ENCODE data around the gene DDX3X.
"Not testable (repeated sequence)": the region's sequence is repeated elsewhere in the genome, so short reads cannot be mapped to it uniquely, and the experiment has no call there.

DDX3X gene

GRCh38 chrX:41409006-41409405 is 75.0 kb downstream of the DDX3X start:
- no peaks in the 10 kb centered on the region for H3K36me3 ChIP-seq (ENCODE audit: insufficient read depth)
- no peak overlapping the region for H3K9ac ChIP-seq
- no peaks in the 10 kb centered on the region for H3K4me1 ChIP-seq (ENCODE audit: low read depth, poor library complexity, severe bottlenecking)
- H3K27me3 ChIP-seq (ENCODE audit: insufficient read depth, low read depth): no peaks in the 10 kb centered on the region
- H3K27ac ChIP-seq: no peak overlapping the region
- no peak overlapping the region for H3K4me3 ChIP-seq (IDR thresholded peaks at IDR 0.05; ENCODE audit: insufficient read depth, low read depth, low read length)
- no peak overlapping the region for H2AFZ ChIP-seq (ENCODE audit: low read depth)
- H3K4me2 ChIP-seq: no peak overlapping the region
- H4K20me1 ChIP-seq (ENCODE audit: insufficient read depth): no peaks in the 10 kb centered on the region
- H3K79me2 ChIP-seq (ENCODE audit: insufficient read depth, low read depth): no peaks in the 10 kb centered on the region
- no peak for TF ChIP-seq CTCF (conservative IDR thresholded peaks at IDR 0.05; ENCODE audit: low read depth, low read length)

GRCh38 chrX:41411222-41411621 is 77.3 kb downstream of the DDX3X start:
- H3K36me3 ChIP-seq (ENCODE audit: insufficient read depth); H4K20me1 ChIP-seq (ENCODE audit: insufficient read depth); H3K27ac ChIP-seq; H3K27me3 ChIP-seq (ENCODE audit: insufficient read depth, low read depth); H3K79me2 ChIP-seq (ENCODE audit: insufficient read depth, low read depth); H3K4me1 ChIP-seq (ENCODE audit: low read depth, poor library complexity, severe bottlenecking); H2AFZ ChIP-seq (ENCODE audit: low read depth); H3K9ac ChIP-seq; H3K4me3 ChIP-seq (IDR thresholded peaks at IDR 0.05; ENCODE audit: insufficient read depth, low read depth, low read length); H3K4me2 ChIP-seq: not testable (repeated sequence)

DNA sequence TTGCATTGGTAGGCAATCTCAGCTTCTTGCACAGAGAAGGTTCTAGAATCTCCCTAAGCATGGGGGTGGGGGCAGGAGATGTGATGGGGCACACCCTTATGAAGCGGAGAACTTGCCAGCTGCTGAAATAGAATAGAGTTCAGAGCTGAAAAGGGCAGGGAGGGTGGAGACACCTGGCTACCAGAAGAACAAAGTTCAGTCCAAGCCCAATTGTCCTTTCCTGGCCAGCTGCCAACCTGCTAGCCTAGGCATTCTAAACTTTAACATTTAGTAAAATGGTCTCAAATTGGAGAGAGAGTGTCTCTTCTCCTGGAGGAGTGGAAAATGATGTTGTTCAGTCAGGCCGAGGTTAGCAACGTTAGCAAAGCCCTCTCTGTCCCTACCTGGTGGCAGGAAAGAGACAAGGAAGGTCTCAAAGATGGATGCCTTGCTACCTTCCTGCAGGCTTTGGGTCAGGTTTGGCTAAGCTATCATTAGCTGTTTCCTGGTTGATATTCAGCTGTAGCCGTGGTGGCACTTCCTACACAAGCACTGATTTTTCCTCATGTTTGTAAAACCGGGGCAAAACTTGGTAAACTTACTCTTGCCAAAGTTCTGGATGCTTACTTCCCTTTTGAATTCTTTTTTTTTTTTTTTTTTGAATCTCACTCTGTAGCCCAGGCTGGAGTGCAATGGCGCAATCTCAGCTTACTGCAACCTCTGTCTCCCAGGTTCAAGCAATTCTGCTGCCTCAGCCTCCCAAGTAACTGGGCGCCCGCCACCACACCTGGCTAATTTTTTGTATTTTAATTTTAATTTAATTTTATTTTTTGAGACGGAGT is 78.5 kb downstream of the DDX3X start:
- no peak for TF ChIP-seq CTCF (conservative IDR thresholded peaks at IDR 0.05; ENCODE audit: low read depth, low read length)
- Histone ChIP-seq H3K4me1 (ENCODE audit: low read depth, poor library complexity, severe bottlenecking) (no peaks in the 10 kb centered on the region), H2AFZ (ENCODE audit: low read depth) (no peak overlapping the region), H3K79me2 (ENCODE audit: insufficient read depth, low read depth) (no peaks in the 10 kb centered on the region), H3K4me2 (no peak overlapping the region), H3K27ac (no peak overlapping the region), H4K20me1 (ENCODE audit: insufficient read depth) (no peaks in the 10 kb centered on the region), H3K36me3 (ENCODE audit: insufficient read depth) (no peaks in the 10 kb centered on the region), H3K4me3 (IDR thresholded peaks at IDR 0.05; ENCODE audit: insufficient read depth, low read depth, low read length) (no peak overlapping the region), H3K9ac (no peak overlapping the region), H3K27me3 (ENCODE audit: insufficient read depth, low read depth) (no peaks in the 10 kb centered on the region)
